GM12878 (cell line): ENCODE measurements around the gene NEMP2. TPM values are rescaled to one million over a fixed set of nuclear protein-coding genes. Genes with fewer than 3 reads are reported as not detected.

Source experiments
- ATAC-seq: fragments of 200-7000 bp; cut with Tn5 transposase; 3 replicates; pipeline ENCODE4 v1.9.1; 2020; ENCODE audit warnings: mild to moderate bottlenecking, moderate library complexity
- BruUV-seq: library from RNA; stranded (reverse); fragments of 400-500 nt; replicated peaks from 2 replicates; lab custom pipeline; 2021; lab: Mats Ljungman, UMichigan
- CTCF ChIA-PET: fragments of 300-600 bp; sonication (Branson Sonifier 250); formaldehyde crosslinking; extraction: SDS; loops from one replicate; lab custom pipeline; 2021; ENCODE audit warnings: inconsistent platforms; lab: Yijun Ruan, JAX
- POLR2A ChIA-PET: fragments of 350-600 bp; formaldehyde crosslinking; extraction: SDS; loops from one replicate; lab custom pipeline; 2021; ENCODE audit warnings: inconsistent platforms; lab: Charles Lee
- RAD21 ChIA-PET: fragments of 300-600 bp; sonication (Branson Sonifier 250); formaldehyde crosslinking; loops from one replicate; lab custom pipeline; 2023; ENCODE audit warnings: antibody characterized with exemption; ENCODE audit not compliant: unreplicated experiment; lab: Charles Lee
- SMC1A ChIA-PET: fragments of 300-600 bp; sonication (Branson Sonifier 250); formaldehyde crosslinking; loops from one replicate; lab custom pipeline; 2023; ENCODE audit not compliant: unreplicated experiment, uncharacterized antibody; lab: Charles Lee
- DNase-seq: peaks from one replicate; pipeline ENCODE4 v3.0.0-alpha.2; 2011; ENCODE audit warnings: low read depth, low spot score
- FAIRE-seq: peaks from 3 replicates; lab custom pipeline; 2011; peaks lifted over from hg19 to GRCh38; lab: Jason Lieb, UNC
- H2AFZ ChIP-seq: 2 replicates; pipeline ENCODE4 v1.6.0; 2011; ENCODE audit warnings: low read depth, low read length, control low read depth; ENCODE audit not compliant: control insufficient read depth
- H3K27ac ChIP-seq: 2 replicates; pipeline ENCODE4 v1.5.1; 2011; ENCODE audit warnings: control low read depth; ENCODE audit not compliant: control insufficient read depth, insufficient read depth
- H3K27me3 ChIP-seq, 2 experiments: replicated peaks in 1 of 2; 2 replicates each; pipeline versions ENCODE4 v1.6.0 to v1.6.1; 2011; ENCODE audit warnings: low read length in 1 of 2; ENCODE audit not compliant: control insufficient read depth in 2 of 2, insufficient read depth in 2 of 2
- H3K36me3 ChIP-seq, 2 experiments: 2 replicates each; pipeline ENCODE4 v1.5.1; 2011; ENCODE audit warnings: low read length in 1 of 2; ENCODE audit not compliant: control insufficient read depth in 2 of 2, insufficient read depth in 2 of 2
- H3K4me1 ChIP-seq: 2 replicates; pipeline ENCODE4 v1.6.1; 2011; ENCODE audit warnings: mild to moderate bottlenecking, low read length, moderate library complexity, mixed read lengths; ENCODE audit not compliant: control insufficient read depth, insufficient read depth
- H3K4me2 ChIP-seq: 2 replicates; pipeline ENCODE4 v1.6.0; 2011; ENCODE audit warnings: control low read depth; ENCODE audit not compliant: control insufficient read depth, insufficient read depth
- H3K4me3 ChIP-seq: fragments of 200-600 bp; sonication (generic); 2 replicates; pipeline ENCODE4 v1.5.1; 2016
- H3K79me2 ChIP-seq: 2 replicates; pipeline ENCODE4 v1.6.0; 2011; ENCODE audit warnings: low read length; ENCODE audit not compliant: control insufficient read depth, insufficient read depth
- H3K9ac ChIP-seq: 2 replicates; pipeline ENCODE4 v1.8.0; 2011; ENCODE audit warnings: low read length, control low read depth, mixed read lengths; ENCODE audit not compliant: control insufficient read depth, insufficient read depth
- H3K9me3 ChIP-seq: replicated peaks from 3 replicates; pipeline ENCODE4 v1.5.1; 2011; ENCODE audit warnings: mild to moderate bottlenecking, low read length; ENCODE audit not compliant: control insufficient read depth, insufficient read depth
- H4K20me1 ChIP-seq: 2 replicates; pipeline ENCODE4 v1.6.0; 2011; ENCODE audit not compliant: control insufficient read depth, insufficient read depth
- ASH2L ChIP-seq: fragments of 300-600, 200-600 bp; sonication (generic); IDR thresholded peaks from 2 replicates; pipeline ENCODE4 v1.6.1; 2017; ENCODE audit warnings: low read depth, mild to moderate bottlenecking, borderline replicate concordance
- ETV6 ChIP-seq, 2 experiments: fragments of 450-650 bp in 1 of 2; IDR thresholded peaks in 1 of 2; conservative IDR thresholded peaks in 1 of 2; 2 replicates each; pipeline ENCODE4 v1.6.1; 2014; ENCODE audit warnings: antibody characterized with exemption in 1 of 2, borderline replicate concordance in 1 of 2, low read depth in 1 of 2, mild to moderate bottlenecking in 1 of 2, moderate library complexity in 1 of 2
- MTA3 ChIP-seq: IDR thresholded peaks from 2 replicates; pipeline ENCODE4 v1.6.1; 2012; ENCODE audit warnings: low read length, inconsistent platforms, borderline replicate concordance
- NFIC ChIP-seq: IDR thresholded peaks from 2 replicates; pipeline ENCODE4 v1.6.1; 2012; ENCODE audit warnings: low read depth, mild to moderate bottlenecking, inconsistent platforms, low read length, moderate library complexity
- POLR2A ChIP-seq: IDR thresholded peaks from 2 replicates; pipeline ENCODE4 v1.6.1; 2011; ENCODE audit warnings: low read depth, mild to moderate bottlenecking, low read length
- RELA ChIP-seq: fragments of 450-650 bp; IDR thresholded peaks from 2 replicates; pipeline ENCODE4 v1.8.0; 2014; ENCODE audit warnings: borderline replicate concordance; ENCODE audit not compliant: partially characterized antibody
- SMAD1 ChIP-seq: fragments of 450-650 bp; IDR thresholded peaks from 2 replicates; pipeline ENCODE4 v1.6.1; 2018; ENCODE audit warnings: mild to moderate bottlenecking, low read depth; ENCODE audit not compliant: partially characterized antibody
- SMARCA5 ChIP-seq: fragments of 450-650 bp; IDR thresholded peaks from 2 replicates; pipeline ENCODE4 v1.6.1; 2017; ENCODE audit warnings: mild to moderate bottlenecking
- SMC3 ChIP-seq: IDR thresholded peaks from 2 replicates; pipeline ENCODE4 v1.6.1; 2011; ENCODE audit warnings: low read length, improper control_type of control experiment, borderline replicate concordance
- SPI1 ChIP-seq: IDR thresholded peaks from 2 replicates; pipeline ENCODE4 v1.6.1; 2011; ENCODE audit warnings: low read depth, mild to moderate bottlenecking, low read length, moderate library complexity, borderline replicate concordance; ENCODE audit not compliant: insufficient read depth
- SUZ12 ChIP-seq: fragments of 200-600 bp; sonication (generic); IDR thresholded peaks from one replicate; pipeline ENCODE4 v1.6.1; 2018; ENCODE audit warnings: antibody characterized with exemption, mild to moderate bottlenecking; ENCODE audit not compliant: unreplicated experiment
- TARDBP ChIP-seq: IDR thresholded peaks from 2 replicates; pipeline ENCODE4 v1.6.1; 2016; ENCODE audit warnings: borderline replicate concordance
- ZZZ3 ChIP-seq: IDR thresholded peaks from 2 replicates; pipeline ENCODE4 v1.6.1; 2011; ENCODE audit warnings: low read depth; ENCODE audit not compliant: control insufficient read depth, insufficient read length
- WGBS: methylation state at CpG from one replicate; pipeline ENCODE4 v1.1.6; 2016; ENCODE audit warnings: low lambda C conversion rate; ENCODE audit not compliant: insufficient replicate concordance, insufficient coverage; ENCODE audit errors: missing lambda C conversion rate; 5-methylcytosine and 5-hydroxymethylcytosine counted together
- in situ Hi-C: fragments of 300-500 bp; cut with MboI; formaldehyde crosslinking; loops from 9 replicates; pipeline ENCODE4 v1.14.3; 2018; ENCODE audit warnings: mixed read lengths
- intact Hi-C: fragments of 100-400 bp; cut with micrococcal nuclease; formaldehyde crosslinking; loops from one replicate; pipeline ENCODE4 v1.14.2; 2022; ENCODE audit not compliant: unreplicated experiment
- polyA plus RNA-seq, 11 experiments: library from polyadenylated mRNA; depleted of rRNA in 4 of 11; unstranded in 6 of 11; stranded (reverse) in 5 of 11; fragments of >200 nt; fragmentation: Nextera tagmentation in 4 of 11; fragmentation: Illumina TruSeq in 1 of 11; extraction: Ambion mirVana in 4 of 11; extraction: Trizol in 1 of 11; gene quantifications; 1 replicate in 1 of 11; 2 replicates in 10 of 11; pipeline versions ENCODE4 v1.2.1 to v1.2.3, GENCODE V29; 2011 to 2016; ENCODE audit warnings: inconsistent platforms in 2 of 11, missing spikeins in 2 of 11, low read depth in 1 of 11
- total RNA-seq, 4 experiments: library from RNA; depleted of rRNA in 3 of 4; stranded (reverse); fragments of >200 nt in 3 of 4; fragmentation: Illumina TruSeq in 1 of 4; extraction: Trizol in 1 of 4; gene quantifications; 2 replicates each; pipeline versions ENCODE4 v1.2.1 to v1.2.3, GENCODE V29; 2013 to 2021
- TF ChIP-seq, protein P1 (sequence below): fragments of 450-650 bp; IDR thresholded peaks from 2 replicates; pipeline ENCODE4 v1.6.1; 2014; ENCODE audit warnings: mild to moderate bottlenecking
- TF ChIP-seq, protein P2 (sequence below): fragments of 450-650 bp; conservative IDR thresholded peaks from 2 replicates; pipeline ENCODE4 v1.6.1; 2017; ENCODE audit warnings: mild to moderate bottlenecking, moderate library complexity
- TF ChIP-seq, protein P3 (sequence below): IDR thresholded peaks from 2 replicates; pipeline ENCODE4 v1.6.1; 2011; ENCODE audit warnings: mild to moderate bottlenecking, low read depth, low read length, moderate library complexity; ENCODE audit not compliant: insufficient replicate concordance
- TF ChIP-seq, protein P4 (sequence below): IDR thresholded peaks from 2 replicates; pipeline ENCODE4 v1.6.1; 2011; ENCODE audit warnings: borderline replicate concordance, low read depth, mild to moderate bottlenecking, moderate library complexity, mixed read lengths, low read length; ENCODE audit not compliant: insufficient read depth; ENCODE audit errors: extremely low read length

Gene NEMP2
- total and polyA plus RNA-seq, 10 of the 15 experiments (the other 5 are each of a cell fraction or from before 2014, with no cell fraction given) = 2.3 to 14.0 (median 8.1) TPM

DNA sequence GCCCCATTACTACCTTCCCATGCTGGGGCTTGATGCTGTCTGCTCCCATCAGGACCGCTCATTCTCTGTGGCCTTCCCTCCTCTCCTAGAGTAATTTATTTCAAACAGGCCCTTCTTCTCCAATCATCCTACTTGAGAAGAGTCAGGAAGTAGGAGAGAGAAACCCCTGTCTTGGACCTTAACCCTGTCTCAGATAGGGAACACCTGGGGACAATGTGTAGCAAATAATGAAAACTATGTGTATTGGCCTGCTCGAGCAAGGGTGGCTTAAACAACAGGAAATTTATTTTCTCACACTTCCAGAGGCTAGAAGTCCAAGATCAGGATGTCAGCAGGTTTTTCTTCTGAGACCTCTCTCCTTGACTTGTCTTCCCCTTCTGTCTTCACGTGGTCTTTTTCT lies 26.6 kb upstream of the NEMP2 start (continued):
- TF ChIP-seq, protein P1, sequence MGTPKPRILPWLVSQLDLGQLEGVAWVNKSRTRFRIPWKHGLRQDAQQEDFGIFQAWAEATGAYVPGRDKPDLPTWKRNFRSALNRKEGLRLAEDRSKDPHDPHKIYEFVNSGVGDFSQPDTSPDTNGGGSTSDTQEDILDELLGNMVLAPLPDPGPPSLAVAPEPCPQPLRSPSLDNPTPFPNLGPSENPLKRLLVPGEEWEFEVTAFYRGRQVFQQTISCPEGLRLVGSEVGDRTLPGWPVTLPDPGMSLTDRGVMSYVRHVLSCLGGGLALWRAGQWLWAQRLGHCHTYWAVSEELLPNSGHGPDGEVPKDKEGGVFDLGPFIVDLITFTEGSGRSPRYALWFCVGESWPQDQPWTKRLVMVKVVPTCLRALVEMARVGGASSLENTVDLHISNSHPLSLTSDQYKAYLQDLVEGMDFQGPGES = no peak
- TF ChIP-seq TARDBP (no peak), SMAD1 (no peak)
- TF ChIP-seq, protein P2, sequence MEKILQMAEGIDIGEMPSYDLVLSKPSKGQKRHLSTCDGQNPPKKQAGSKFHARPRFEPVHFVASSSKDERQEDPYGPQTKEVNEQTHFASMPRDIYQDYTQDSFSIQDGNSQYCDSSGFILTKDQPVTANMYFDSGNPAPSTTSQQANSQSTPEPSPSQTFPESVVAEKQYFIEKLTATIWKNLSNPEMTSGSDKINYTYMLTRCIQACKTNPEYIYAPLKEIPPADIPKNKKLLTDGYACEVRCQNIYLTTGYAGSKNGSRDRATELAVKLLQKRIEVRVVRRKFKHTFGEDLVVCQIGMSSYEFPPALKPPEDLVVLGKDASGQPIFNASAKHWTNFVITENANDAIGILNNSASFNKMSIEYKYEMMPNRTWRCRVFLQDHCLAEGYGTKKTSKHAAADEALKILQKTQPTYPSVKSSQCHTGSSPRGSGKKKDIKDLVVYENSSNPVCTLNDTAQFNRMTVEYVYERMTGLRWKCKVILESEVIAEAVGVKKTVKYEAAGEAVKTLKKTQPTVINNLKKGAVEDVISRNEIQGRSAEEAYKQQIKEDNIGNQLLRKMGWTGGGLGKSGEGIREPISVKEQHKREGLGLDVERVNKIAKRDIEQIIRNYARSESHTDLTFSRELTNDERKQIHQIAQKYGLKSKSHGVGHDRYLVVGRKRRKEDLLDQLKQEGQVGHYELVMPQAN = no peak

DNA sequence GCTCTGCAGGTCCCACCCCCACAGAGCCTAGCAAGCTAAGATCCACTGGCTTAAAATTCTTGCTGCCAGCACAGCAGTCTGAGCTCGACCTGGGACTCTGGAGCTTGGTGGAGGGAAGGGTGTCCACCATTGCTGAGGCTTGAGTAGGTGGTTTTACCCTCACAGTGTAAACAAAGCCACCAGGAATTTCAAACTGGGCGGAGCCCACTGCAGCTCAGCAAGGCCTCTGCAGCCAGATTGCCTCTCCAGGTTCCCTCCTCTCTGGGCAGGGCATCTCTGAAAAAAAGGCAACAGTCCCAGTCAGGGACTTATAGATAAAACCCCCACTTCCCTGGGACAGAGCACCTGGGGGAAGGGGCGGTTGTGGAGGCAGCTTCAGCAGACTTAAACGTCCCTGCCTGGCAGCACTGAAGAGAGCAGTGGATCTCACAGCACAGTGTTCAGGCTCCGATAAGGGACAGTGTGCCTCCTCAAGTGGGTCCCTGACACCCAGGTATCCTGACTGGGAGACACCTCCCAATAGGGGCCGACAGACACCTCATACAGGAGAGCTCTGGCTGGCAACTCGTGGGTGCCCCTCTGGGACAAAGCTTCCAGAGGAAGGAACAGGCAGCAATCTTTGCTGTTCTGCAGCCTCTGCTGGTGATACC lies 20.0 kb upstream of the NEMP2 start:
- no peak overlapping the region for H3K27ac ChIP-seq
- H2AFZ ChIP-seq = no peak overlapping the region
- RAD21 ChIA-PET = interaction anchor here (1.2 to 2.8 kb wide), 2 partner anchors 8 to 127 kb away, joined by 4 to 14 read pairs; no protein-coding TSS in a partner anchor
- no peaks in the 10 kb centered on the region for H3K27me3 ChIP-seq
- H3K4me2 ChIP-seq = no peak overlapping the region
- H4K20me1 ChIP-seq = no peaks in the 10 kb centered on the region
- intact Hi-C loops (no loop called here), in situ Hi-C loops (no loop called here)
- CTCF ChIA-PET = interaction anchor here (1.0 to 2.3 kb wide), 2 partner anchors 8 to 10 kb away, joined by 3 to 15 read pairs; no protein-coding TSS in a partner anchor
- H3K36me3 ChIP-seq = no peaks in the 10 kb centered on the region
- 52% methylated on average over 7 of the region's 7 CpGs for WGBS
- POLR2A ChIA-PET = interaction anchor here (0.6 kb wide), 1 partner anchor 136 kb away, joined by 3 read pairs; no protein-coding TSS in a partner anchor
- SMC1A ChIA-PET = interaction anchor here (1.4 to 4.2 kb wide), 6 partner anchors 9 to 125 kb away, joined by 3 to 38 read pairs (median 13); no protein-coding TSS in a partner anchor
- no peak for ATAC-seq
- no peak overlapping the region for H3K4me3 ChIP-seq
- H3K79me2 ChIP-seq = no peaks in the 10 kb centered on the region
- no peaks in the 10 kb centered on the region for H3K4me1 ChIP-seq
- BruUV-seq = no TSS peak
- no peak overlapping the region for H3K9ac ChIP-seq
- no peak for FAIRE-seq
- no peaks in the 10 kb centered on the region; the same call in 2 of the 3 replicates for H3K9me3 ChIP-seq
- no peak for DNase-seq
- TF ChIP-seq SMARCA5 (no peak), TARDBP (no peak), SPI1 (no peak), RELA (no peak), MTA3 (no peak), SUZ12 (no peak), ASH2L (no peak), ZZZ3 (no peak), SMC3 (no peak), NFIC (no peak), ETV6 (conservative IDR thresholded peaks at IDR 0.05 in 1 of 2, IDR thresholded peaks at IDR 0.05 in 1 of 2; ENCODE audit: borderline replicate concordance in 1 of 2, low read depth in 1 of 2) (no peak), POLR2A (no peak)
- TF ChIP-seq, protein P3, sequence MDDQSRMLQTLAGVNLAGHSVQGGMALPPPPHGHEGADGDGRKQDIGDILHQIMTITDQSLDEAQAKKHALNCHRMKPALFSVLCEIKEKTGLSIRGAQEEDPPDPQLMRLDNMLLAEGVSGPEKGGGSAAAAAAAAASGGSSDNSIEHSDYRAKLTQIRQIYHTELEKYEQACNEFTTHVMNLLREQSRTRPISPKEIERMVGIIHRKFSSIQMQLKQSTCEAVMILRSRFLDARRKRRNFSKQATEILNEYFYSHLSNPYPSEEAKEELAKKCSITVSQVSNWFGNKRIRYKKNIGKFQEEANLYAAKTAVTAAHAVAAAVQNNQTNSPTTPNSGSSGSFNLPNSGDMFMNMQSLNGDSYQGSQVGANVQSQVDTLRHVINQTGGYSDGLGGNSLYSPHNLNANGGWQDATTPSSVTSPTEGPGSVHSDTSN = no peak
- TF ChIP-seq, protein P4, sequence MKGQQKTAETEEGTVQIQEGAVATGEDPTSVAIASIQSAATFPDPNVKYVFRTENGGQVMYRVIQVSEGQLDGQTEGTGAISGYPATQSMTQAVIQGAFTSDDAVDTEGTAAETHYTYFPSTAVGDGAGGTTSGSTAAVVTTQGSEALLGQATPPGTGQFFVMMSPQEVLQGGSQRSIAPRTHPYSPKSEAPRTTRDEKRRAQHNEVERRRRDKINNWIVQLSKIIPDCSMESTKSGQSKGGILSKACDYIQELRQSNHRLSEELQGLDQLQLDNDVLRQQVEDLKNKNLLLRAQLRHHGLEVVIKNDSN = no peak
